Lower leg skin (tissue), 3 donors: ENCODE data around the gene GPR31.

Experiments used
- POLR2A ChIP-seq, 2 donors: fragments of 450-650 bp; IDR thresholded peaks; one replicate each; pipeline ENCODE4 v1.6.1; 2016 to 2017; ENCODE audit warnings: antibody characterized with exemption in 2 of 2, mild to moderate bottlenecking in 1 of 2, moderate library complexity in 1 of 2
- TF ChIP-seq, protein P1 (sequence below), 3 donors: fragments of 450-650 bp; IDR thresholded peaks; one replicate each; pipeline ENCODE4 v1.5.1; 2016; ENCODE audit warnings: antibody characterized with exemption in 3 of 3, mild to moderate bottlenecking in 3 of 3, moderate library complexity in 2 of 3

DNA sequence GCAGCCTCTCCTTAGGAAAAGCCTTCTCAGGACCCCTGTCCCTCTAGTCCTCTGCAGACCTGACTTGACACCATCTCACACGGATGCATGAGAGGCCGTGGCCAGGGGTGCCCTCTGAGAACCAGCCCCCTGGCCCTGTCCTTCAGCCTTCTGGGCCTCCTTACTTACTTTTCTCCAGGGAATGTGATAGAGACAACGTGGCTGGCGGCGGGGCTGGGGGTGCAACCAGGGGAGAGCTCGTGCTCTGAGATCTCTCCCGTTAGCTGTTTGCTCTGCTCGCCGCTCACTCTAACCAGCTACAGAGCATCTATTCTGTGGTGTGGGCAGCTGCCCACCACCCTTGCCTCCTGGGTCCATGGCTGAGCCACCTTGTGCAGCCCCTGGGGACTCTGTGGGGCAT is 14.7 kb downstream of the GPR31 start:
- TF ChIP-seq, protein P1, sequence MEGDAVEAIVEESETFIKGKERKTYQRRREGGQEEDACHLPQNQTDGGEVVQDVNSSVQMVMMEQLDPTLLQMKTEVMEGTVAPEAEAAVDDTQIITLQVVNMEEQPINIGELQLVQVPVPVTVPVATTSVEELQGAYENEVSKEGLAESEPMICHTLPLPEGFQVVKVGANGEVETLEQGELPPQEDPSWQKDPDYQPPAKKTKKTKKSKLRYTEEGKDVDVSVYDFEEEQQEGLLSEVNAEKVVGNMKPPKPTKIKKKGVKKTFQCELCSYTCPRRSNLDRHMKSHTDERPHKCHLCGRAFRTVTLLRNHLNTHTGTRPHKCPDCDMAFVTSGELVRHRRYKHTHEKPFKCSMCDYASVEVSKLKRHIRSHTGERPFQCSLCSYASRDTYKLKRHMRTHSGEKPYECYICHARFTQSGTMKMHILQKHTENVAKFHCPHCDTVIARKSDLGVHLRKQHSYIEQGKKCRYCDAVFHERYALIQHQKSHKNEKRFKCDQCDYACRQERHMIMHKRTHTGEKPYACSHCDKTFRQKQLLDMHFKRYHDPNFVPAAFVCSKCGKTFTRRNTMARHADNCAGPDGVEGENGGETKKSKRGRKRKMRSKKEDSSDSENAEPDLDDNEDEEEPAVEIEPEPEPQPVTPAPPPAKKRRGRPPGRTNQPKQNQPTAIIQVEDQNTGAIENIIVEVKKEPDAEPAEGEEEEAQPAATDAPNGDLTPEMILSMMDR (IDR thresholded peaks at IDR 0.05): no peak
- TF ChIP-seq POLR2A (IDR thresholded peaks at IDR 0.05): no peak
